HG02973 (cell line): Measurements from ENCODE around the gene LGMN.
"Not testable (repeated sequence)": the region's sequence is repeated elsewhere in the genome, so short reads cannot be mapped to it uniquely, and the experiment has no call there.

Experiments used
- ATAC-seq: cut with Tn5 transposase; IDR thresholded peaks from one replicate; pipeline ENCODE4 v1.9.1; 2021; ENCODE audit warnings: moderate library complexity; ENCODE audit not compliant: unreplicated experiment

Gene LGMN

DNA sequence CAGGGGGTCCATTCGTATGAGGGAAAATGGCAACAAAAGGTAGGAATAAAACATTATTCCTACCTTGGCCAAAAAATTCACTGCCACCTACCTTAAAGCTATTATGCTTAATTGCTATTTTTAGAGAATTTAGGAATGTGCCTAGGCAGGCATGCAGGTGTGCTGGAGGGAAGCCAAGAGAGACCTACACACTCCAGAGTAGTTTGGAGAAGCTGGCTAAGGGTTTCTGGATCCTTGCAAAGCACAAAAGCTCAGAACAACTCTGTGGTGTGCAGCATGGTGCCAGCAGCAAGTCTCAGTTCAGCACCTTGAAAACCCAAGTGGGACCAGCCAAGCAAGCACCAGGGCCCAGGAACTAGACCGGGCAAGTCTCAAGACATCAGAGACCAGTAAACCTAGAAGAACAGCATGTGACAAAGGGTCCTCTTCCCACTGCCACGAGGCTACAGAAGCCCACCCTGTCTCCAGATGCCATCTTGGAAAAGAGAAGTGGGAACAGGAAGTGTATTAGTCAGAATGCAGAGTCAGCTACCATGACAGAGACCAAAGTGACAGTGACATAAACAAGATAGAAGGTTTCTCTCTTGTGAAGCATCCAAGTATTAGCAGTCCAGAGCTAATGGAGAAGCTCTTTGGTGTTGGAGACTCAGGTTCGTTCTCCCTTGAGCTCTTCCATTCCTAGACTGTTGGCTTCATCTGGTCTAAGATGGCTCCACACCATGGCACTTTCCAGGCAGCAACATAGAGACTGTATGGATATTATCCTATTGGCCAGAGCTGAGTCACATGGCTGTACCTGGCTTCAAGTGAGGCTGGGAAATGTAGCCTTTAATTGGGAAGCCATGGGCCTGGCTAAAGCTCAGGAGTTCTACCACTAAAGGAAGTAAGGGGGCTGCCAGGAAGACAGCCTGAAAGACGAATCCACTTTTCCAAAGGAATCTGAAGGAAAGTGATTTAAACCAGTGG lies 15.5 kb upstream of the LGMN start:
- ATAC-seq = not testable (repeated sequence)

DNA sequence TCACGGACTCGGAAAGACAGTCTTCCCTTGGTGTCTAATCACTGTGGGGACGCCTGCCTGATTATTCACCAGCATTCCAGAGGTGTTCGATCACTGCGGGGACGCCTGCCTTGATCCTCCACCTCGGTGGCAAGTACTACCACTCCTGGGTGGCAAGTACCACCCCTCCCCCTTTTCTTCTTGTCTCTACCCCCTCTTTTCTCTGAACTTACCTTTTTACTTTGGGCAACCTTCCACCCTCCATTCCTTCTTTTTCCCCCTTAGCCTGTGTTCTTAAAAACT lies 12.0 kb upstream of the LGMN start:
- ATAC-seq = no peak

- ATAC-seq = no peak
These were observed 11.5 kb upstream of the LGMN start for GRCh38 chr14:92759679-92760523.

GRCh38 chr14:92759300-92759678 lies 10.9 kb upstream of the LGMN start:
- no peak for ATAC-seq

DNA sequence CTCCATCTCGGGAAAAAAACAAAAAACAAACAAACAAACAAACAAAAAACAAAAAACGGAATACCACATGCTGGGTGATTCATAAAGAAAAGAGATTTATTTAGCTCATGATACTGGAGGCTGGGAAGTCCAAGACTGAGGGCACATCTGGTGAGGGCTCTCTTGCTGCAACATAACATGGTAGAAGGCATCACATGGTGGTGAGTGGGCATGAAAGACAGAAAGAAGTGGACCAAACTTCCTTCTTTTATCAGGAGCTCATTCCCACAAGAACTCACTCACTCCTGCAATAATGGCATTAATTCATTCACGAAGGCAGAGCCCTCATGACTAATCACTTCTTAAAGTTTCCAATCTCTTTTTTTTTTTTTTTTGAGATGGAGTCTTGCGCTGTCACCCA lies 8.0 kb upstream of the LGMN start:
- no peak for ATAC-seq

- no peak for ATAC-seq
These were observed 7.1 kb upstream of the LGMN start for GRCh38 chr14:92755495-92755894.

GRCh38 chr14:92754966-92755365 lies 6.5 kb upstream of the LGMN start:
- ATAC-seq = no peak

- ATAC-seq = no peak
These were observed 4.8 kb upstream of the LGMN start for GRCh38 chr14:92753250-92753649.

- no peak for ATAC-seq
These were observed 3.4 kb upstream of the LGMN start for GRCh38 chr14:92751819-92752218.

- no peak for ATAC-seq
These were observed 2.6 kb upstream of the LGMN start for GRCh38 chr14:92750994-92751400.

- not testable (repeated sequence) for ATAC-seq
These were observed 1.8 kb upstream of the LGMN start for GRCh38 chr14:92750222-92750728.

DNA sequence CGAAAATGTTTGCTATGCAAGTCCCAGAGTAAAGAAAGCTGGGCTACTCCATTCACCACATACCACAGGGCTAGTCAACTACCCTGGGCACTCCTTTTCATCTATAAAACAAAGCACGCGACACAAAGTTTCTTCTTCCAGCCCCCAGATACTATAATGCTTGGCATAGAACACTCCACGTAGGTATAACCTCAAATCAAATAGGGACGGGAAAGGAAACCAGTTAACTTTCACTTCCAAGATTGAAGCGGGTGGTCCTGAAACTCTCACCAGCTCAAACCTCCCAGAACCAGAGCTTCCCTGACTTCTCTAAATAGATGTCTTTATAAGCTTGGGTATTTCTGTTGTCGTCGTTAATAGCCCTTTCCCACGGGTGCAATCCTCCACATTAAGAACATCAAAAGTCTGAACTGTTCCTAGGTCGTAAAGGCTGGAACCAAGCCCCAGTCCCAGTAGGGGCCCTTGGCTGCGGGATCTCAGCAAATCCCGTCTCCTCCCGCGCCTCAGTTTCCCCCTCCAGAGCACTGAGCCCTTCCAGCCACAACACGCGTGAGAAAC lies 647 bp downstream of the LGMN start:
- no peak for ATAC-seq

DNA sequence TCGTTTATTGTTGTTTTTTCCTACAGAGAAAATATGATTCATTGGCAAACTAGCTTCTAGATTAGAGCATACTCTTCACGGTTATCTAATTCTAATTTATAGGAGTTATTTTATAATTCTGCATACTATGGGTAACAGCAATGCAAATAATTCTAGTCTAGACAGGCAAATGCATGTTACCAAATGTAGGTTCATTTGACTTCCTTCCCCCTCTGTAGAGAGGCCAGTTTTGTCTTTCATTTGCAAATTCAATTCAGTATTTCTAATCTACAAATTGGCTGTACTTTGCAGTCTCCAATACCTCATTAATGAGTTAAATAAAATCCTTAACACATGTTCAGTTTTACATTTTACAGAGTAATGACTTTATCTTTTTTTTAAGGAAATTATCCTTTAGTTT lies 4.2 kb downstream of the LGMN start:
- no peak for ATAC-seq

DNA sequence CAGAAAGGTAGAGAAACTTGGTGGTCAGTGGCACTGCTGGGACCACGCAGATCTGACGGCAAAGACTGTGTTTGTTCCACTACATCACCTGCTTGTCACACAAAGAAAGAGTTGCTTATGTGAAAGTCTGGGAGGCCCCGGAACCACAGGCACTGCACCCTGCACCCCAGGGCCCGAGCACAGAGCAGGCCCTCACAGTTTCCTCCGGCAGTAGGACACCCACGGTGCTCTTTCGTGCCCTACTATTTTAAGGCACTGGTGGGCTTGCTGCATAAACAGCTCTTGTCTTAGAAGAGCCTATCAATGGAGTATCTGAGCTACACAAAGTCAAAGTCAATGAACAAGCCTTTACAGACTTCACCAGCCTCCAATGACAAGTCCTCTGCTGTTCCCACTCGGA lies 8.0 kb downstream of the LGMN start:
- ATAC-seq = no peak

DNA sequence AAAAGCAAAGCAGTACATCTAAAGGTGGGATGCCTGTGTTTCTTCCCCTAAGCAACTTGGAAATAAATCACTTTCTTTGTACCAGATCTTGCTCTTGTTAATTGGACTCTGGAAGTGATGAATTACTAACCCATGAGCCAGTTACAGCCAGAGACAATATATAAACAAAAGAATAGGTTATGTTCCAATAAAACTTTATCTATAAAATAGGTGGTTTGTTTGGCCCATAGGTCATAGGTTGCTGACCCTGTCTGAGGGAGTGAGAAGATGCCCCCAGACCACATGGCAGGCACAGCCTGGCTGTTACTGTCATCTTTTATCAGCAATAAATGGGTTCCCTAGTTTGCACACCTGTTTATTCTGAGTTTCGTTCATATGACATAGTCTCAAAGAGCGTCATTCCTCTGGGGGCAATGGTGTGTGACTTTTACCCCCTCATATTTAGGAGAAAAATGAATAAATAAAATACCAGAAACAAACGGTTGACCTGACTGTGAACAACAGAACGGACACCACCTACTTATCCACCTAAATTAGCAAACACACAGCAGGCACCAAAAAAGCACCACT lies 10.7 kb downstream of the LGMN start:
- no peak for ATAC-seq

- ATAC-seq = no peak
These were observed 11.2 kb downstream of the LGMN start for GRCh38 chr14:92737206-92737605.

DNA sequence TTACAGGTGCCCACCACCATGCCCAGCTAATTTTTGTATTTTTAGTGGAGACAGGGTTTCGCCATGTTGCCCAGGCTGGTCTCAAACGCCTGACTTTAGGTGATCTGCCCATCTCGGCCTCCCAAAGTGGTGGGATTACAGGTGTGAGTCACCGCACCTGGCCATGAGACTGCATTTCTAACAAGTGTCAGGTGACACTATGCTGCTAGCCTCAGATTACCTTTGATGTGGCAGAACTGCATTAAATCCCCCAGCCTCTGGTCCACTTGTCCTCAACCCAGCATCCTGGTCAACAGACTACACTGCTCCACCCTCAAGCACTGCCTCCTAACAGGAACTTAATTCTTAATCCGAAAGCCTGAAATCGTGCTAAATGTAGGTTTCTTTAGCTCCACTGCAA lies 13.1 kb downstream of the LGMN start:
- ATAC-seq = no peak

- ATAC-seq = no peak
These were observed 13.8 kb downstream of the LGMN start for GRCh38 chr14:92734618-92735017.

DNA sequence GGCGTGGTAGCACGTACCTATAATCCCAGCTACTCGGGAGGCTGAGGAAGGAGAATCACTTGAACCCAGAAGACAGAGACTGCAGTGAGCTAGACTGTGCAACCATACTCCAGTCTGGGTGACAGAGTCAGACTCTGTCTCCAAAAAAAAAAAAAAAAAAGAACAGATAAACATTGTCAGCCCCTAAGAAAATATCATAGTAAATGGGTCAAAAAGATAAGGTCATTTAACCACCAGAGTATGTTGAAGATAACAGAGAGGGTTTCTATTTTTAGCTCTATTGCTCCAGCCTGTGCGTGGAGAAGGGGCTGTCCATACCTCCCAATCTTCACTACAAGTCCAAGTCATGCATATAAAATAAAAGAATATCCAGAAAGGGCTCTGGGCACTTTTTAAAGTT lies 15.4 kb downstream of the LGMN start:
- ATAC-seq = no peak

GRCh38 chr14:92731622-92732115 lies 16.8 kb downstream of the LGMN start:
- no peak for ATAC-seq
